ENCODE data around the gene FLYWCH2.
A peak's percentile ranks its signal among the peaks of the same experiment; 100 is the strongest.
"Not testable (repeated sequence)": the region's sequence is repeated elsewhere in the genome, so short reads cannot be mapped to it uniquely, and the experiment has no call there.

FLYWCH2 gene

GRCh38 chr16:2915196-2915929 is 32.3 kb downstream of the FLYWCH2 start:
- DNase-seq, result no peak

- DNase-seq, result peak; percentile 63
Observed at GRCh38 chr16:2919511-2920255, 36.7 kb downstream of the FLYWCH2 start.

GRCh38 chr16:2923481-2923880 is 40.5 kb downstream of the FLYWCH2 start:
- DNase-seq, result no peak

- no peak for DNase-seq
Observed at GRCh38 chr16:2924901-2925755, 42.1 kb downstream of the FLYWCH2 start.

- DNase-seq, result no peak
Observed at GRCh38 chr16:2925951-2926649, 43.1 kb downstream of the FLYWCH2 start.

GRCh38 chr16:2926650-2926999 is 43.6 kb downstream of the FLYWCH2 start:
- DNase-seq, result no peak

- DNase-seq, result peak; percentile 83
Observed at GRCh38 chr16:2927010-2927646, 44.1 kb downstream of the FLYWCH2 start.

- not testable (repeated sequence) for DNase-seq
Observed at GRCh38 chr16:2928151-2928550, 45.1 kb downstream of the FLYWCH2 start.

GRCh38 chr16:2928796-2929195 is 45.8 kb downstream of the FLYWCH2 start:
- DNase-seq, result no peak

GRCh38 chr16:2929693-2930092 is 46.7 kb downstream of the FLYWCH2 start:
- no peak for DNase-seq

- DNase-seq, result no peak
Observed at GRCh38 chr16:2930236-2930635, 47.2 kb downstream of the FLYWCH2 start.

GRCh38 chr16:2931231-2931914 is 48.4 kb downstream of the FLYWCH2 start:
- DNase-seq, result not testable (repeated sequence)

- no peak for DNase-seq
Observed at GRCh38 chr16:2933136-2933535, 50.1 kb downstream of the FLYWCH2 start.

GRCh38 chr16:2933701-2934100 is 50.7 kb downstream of the FLYWCH2 start:
- no peak for DNase-seq

- DNase-seq, result no peak
Observed at GRCh38 chr16:2934450-2934849, 51.4 kb downstream of the FLYWCH2 start.

- no peak for DNase-seq
Observed at GRCh38 chr16:2936436-2937011, 53.5 kb downstream of the FLYWCH2 start.

- no peak for DNase-seq
Observed at GRCh38 chr16:2937170-2937569, 54.2 kb downstream of the FLYWCH2 start.

- DNase-seq, result no peak
Observed at GRCh38 chr16:2938206-2938605, 55.2 kb downstream of the FLYWCH2 start.

- no peak for DNase-seq
Observed at GRCh38 chr16:2939968-2940367, 57.0 kb downstream of the FLYWCH2 start.

GRCh38 chr16:2942045-2942444 is 59.0 kb downstream of the FLYWCH2 start:
- DNase-seq, result no peak

GRCh38 chr16:2943716-2944115 is 60.7 kb downstream of the FLYWCH2 start:
- DNase-seq, result not testable (repeated sequence)
